HG03469 (cell line): ENCODE results near the gene NPAT.
"Not testable (repeated sequence)": the region's sequence is repeated elsewhere in the genome, so short reads cannot be mapped to it uniquely, and the experiment has no call there.

Experiments used
- ATAC-seq: cut with Tn5 transposase; IDR thresholded peaks from one replicate; pipeline ENCODE4 v1.9.1; 2021; ENCODE audit warnings: mild to moderate bottlenecking, moderate library complexity, moderate number of reproducible peaks; ENCODE audit not compliant: unreplicated experiment

NPAT gene

GRCh38 chr11:108220721-108221336 lies 1.6 kb downstream of the NPAT start:
- ATAC-seq: no peak

GRCh38 chr11:108218912-108219783 lies 3.3 kb downstream of the NPAT start:
- no peak for ATAC-seq

DNA sequence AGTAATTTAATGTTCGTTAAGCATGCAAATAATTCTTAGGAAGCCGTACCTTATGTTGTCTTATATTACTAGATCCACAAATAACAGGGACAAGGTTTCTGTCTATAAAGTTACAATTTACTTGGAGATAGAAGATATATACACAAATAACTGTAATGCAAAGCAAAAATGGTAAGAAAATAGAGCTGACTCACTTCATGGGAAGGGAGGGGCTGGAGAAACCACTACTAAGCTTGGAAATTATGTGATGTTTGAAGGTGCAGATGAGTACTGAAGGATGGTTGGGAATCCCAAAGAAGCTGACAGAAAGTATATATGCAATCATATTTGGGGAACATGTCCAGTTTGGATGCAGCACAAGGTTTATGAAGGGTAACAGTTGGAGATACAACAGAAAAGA lies 4.0 kb downstream of the NPAT start:
- ATAC-seq: no peak

DNA sequence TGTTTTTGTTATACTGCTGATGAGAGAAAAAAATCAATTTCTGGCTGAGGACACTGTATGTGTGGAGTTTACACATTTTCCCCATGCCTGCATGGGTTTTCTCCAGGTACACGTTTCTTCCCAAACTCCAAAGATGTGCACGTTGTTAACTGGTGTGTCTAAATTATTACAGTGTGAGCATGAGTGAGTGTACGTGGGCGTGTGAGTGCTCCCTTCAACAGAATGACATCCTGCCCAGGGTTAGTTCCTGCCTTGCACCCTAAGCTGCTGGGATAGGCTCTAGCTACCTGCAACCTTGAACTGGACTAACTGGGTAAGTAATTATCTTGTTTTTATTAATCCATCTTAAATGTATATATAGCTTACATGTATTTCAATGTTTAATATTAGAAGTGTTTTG lies 5.5 kb downstream of the NPAT start:
- no peak for ATAC-seq

- no peak for ATAC-seq
These were observed 8.7 kb downstream of the NPAT start for GRCh38 chr11:108213784-108214183.

- no peak for ATAC-seq
These were observed 12.0 kb downstream of the NPAT start for GRCh38 chr11:108210441-108210840.

GRCh38 chr11:108207683-108208060 lies 14.8 kb downstream of the NPAT start:
- ATAC-seq: no peak

DNA sequence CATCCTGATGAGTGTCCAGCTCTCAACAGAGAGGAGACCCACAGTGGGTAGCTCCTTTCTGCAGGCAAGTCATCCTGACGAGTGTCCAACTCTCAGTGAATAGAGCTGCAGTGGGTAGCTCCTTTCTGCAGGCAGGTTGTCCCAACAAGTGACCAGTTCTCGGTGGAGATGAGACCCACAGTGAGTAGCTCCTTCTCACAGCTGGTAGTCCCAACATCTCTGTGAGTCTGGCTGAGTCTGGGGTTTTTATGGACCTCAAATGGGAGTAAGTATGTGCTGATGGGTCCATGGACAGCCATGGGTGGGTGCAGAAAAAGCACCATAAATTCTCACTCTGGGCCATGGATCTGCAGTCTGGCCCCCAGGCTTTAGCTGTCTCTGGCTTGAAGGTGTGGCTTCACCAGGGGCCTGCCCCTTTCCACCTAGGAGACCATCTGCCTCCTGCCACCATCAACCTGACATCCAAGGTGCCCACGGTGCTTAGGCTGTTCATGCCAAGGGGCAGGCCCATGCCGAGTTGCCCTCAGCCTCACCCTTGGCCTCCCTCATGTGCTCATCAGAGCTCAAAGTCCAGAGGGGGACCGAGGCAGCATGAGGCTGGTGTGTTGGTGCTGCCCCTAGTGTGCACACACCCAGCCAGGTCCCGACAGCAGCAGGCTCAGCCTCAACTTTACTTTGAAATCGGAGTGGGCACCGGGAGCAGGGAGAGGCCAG lies 15.3 kb downstream of the NPAT start:
- no peak for ATAC-seq

DNA sequence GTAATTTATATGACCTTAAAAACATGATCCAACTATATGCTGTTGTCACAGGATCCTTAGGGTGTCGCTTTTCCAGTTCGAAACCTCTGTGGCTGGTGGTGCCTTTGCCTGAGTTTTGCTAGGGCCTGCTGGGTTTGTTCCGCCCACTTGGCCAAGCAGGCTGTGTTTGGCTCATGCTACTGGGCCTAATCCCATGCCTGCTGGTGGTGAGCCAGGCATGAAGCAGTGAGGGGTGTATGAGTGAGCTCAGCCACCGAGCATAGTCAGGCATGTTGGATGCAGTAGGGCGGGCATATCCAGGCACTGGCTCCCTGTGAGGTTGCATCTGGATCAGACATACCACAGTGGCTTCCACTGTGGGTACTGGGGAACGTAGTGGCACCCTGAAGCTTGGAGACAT lies 16.3 kb downstream of the NPAT start:
- ATAC-seq: no peak

DNA sequence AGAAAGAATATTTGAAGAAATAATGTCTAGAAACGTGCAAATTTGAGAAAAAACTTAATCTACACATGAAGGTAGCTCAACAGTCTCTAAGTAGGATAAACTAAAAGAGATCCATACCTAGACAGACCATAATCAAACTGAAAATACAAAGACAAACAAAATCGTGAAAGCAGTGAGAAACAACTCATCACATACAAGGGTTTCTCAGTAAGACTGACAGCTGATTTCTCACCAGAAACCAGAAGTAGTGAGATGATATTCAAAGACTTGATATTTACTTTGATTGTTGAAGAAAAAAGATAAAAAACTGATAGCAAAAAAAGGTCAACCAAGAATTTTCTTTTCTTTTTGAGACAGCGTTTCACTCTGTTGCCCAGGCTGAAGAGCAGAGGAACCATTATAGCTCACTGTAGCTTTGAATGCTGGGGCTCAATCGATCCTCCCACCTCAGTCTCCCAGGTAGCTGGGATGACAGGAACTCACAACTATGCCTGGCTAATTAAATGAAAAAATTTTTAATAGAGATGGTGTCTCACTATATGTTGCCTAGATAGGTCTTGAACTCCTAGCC lies 17.4 kb downstream of the NPAT start:
- no peak for ATAC-seq

DNA sequence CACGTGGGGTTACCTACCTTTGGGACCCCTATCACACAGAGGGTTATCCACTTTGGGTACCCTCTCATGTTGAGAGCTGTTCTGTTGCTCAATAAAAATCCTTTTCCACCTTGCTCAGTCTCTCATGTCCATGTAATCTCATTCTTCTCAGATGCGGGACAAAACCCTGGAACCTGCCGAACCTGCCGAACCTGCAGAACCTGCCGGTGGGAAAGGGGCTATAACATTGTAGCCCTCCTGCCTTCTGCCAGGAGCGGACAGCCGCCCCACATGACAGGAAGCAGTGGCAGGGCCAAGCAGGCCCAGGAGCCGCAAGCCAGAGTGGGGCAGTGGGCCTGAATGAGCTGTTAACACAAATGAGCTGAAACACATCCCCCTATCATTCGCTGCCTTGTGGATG lies 18.1 kb downstream of the NPAT start:
- ATAC-seq: no peak

DNA sequence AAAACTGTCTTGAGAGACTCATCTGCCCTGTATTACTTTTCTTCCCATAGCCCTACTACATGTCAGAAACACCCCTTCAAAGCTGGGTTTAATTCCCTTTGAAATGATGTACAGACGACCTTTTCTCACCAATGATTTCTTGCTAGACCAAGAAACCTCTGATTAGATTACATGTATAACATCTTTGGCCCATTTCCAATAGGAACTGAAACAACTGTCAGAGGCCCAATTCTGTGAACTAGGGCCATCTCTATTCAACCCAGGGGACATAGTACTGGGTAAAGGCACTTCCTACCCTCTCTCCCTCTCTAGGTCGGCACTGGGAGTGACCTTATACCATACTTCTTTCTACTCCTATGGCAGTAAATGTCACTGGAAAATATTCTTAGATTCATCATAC lies 19.4 kb downstream of the NPAT start:
- no peak for ATAC-seq

- ATAC-seq: peak; percentile 45
These were observed 22.8 kb downstream of the NPAT start for GRCh38 chr11:108199446-108200321.

- no peak for ATAC-seq
These were observed 23.6 kb downstream of the NPAT start for GRCh38 chr11:108198833-108199232.

GRCh38 chr11:108197351-108197750 lies 25.1 kb downstream of the NPAT start:
- ATAC-seq: no peak

- no peak for ATAC-seq
These were observed 25.5 kb downstream of the NPAT start for GRCh38 chr11:108196901-108197300.

DNA sequence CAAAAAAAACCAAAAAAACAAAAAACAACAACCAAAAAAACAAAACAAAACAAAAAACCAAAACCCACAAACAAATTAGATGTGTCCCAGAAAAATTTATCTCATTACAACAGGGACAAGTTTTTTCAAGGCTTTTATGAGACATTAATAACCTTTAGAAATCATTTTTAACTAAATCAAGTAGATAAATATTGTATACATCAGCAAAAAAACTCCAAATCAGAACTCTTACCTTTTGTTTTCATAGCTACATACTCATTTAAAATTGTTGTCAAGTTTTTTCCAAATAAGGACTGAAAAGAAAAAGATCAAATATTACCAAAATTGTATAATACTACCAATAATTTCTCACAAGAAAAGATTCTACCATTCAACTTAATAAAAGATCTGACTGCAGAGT lies 28.7 kb downstream of the NPAT start:
- ATAC-seq: no peak

GRCh38 chr11:108177570-108177969 lies 44.9 kb downstream of the NPAT start:
- ATAC-seq: no peak

- no peak for ATAC-seq
These were observed 52.3 kb downstream of the NPAT start for GRCh38 chr11:108170184-108170583.

GRCh38 chr11:108167624-108168023 lies 54.8 kb downstream of the NPAT start:
- ATAC-seq: no peak

DNA sequence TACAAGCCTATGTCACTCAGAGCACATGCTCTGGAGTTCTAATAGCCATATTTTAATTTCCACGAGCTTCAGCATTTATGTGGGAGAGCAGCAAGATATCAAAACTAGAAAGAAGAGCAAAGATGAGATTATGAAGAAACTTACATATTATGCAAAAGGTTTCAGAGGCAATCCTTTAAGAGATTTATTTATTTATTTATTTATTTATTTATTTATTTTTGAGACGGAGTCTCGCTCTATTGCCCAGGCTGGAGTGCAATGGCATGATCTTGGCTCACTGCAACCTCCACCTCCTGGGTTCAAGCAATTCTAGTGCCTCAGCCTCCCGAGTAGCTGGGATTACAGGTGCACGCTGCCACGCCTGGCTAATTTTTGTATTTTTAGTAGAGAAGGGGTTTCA lies 59.6 kb downstream of the NPAT start:
- ATAC-seq: not testable (repeated sequence)
